H1 (cell line): ENCODE data around the gene CAMTA1. TPM values are rescaled to one million over a fixed set of nuclear protein-coding genes. Genes with fewer than 3 reads are reported as not detected.

ENCODE experiments used
- BRCA1 ChIP-seq: IDR thresholded peaks from 2 replicates; pipeline ENCODE4 v1.6.1; 2012; ENCODE audit warnings: low read depth, low read length, improper control_type of control experiment
- GTF2F1 ChIP-seq: IDR thresholded peaks from 2 replicates; pipeline ENCODE4 v1.6.1; 2012; ENCODE audit warnings: low read depth, low read length, improper control_type of control experiment, borderline replicate concordance
- NRF1 ChIP-seq: IDR thresholded peaks from 2 replicates; pipeline ENCODE4 v1.6.1; 2011; ENCODE audit warnings: mild to moderate bottlenecking, low read depth, low read length, improper control_type of control experiment
- polyA plus RNA-seq, 7 experiments: library from polyadenylated mRNA; depleted of rRNA in 3 of 7; stranded (reverse) in 5 of 7; unstranded in 2 of 7; fragments of >200 nt in 5 of 7; fragments of 200-250 nt in 2 of 7; gene quantifications; 1 replicate in 5 of 7; 2 replicates in 1 of 7; 4 replicates in 1 of 7; pipeline versions ENCODE4 v1.2.1 to v1.2.3, GENCODE V29; 2011 to 2013; ENCODE audit warnings: missing spikeins in 2 of 7, mixed read lengths in 2 of 7
- total RNA-seq: library from RNA; stranded (reverse); fragmentation: NEBNext Ultra II Directional; extraction: Animal tissue kit (Norgen Biotek cat#: 25700); gene quantifications from 2 replicates; pipeline ENCODE4 v1.2.1, GENCODE V29; 2021

CAMTA1 gene
- total and polyA plus RNA-seq, 2 of the 8 experiments (the other 6 are each of a cell fraction or from before 2014, with no cell fraction given) = 65.0 to 119 TPM

DNA sequence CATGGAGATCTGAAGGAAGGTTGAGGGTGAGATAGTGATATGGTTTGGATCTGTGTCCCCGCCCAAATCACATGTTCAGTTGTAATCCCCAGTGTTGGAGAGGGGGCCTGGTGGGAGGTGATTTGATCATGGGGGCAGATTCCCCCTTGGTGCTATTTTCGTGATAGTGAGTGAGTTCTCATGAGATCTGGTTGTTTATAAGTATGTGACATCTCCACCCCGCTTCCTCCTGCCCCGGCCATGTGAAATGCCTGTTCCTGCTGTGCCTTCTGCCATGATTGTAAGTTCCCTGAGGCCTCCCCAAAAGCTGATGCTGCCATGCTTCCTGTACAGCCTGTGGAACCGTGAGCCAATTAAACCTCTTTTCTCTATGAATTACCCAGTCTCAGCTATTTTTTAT, 533.9 kb downstream of the CAMTA1 start (continued):
- no peak for TF ChIP-seq GTF2F1
- no peak for TF ChIP-seq NRF1
- no peak for TF ChIP-seq BRCA1
